ENCODE measurements around the gene TSKS. TPM values are rescaled to one million over a fixed set of nuclear protein-coding genes. Genes with fewer than 3 reads are reported as not detected.

The TSKS gene
- total RNA-seq, 1 experiment from 2014 or later, result 0.48 TPM

GRCh38 chr19:49758292-49758691, 4.8 kb downstream of the TSKS start:
- H3K4me1 Mint-ChIP-seq, result peaks cover 15% of the 10 kb centered on the region
- H3K9me3 Mint-ChIP-seq, result peaks cover 8% of the 10 kb centered on the region
- POLR2A ChIA-PET, result interaction anchor here (0.9 to 1.1 kb wide), 2 partner anchors 8 to 40 kb away, joined by 3 to 4 read pairs; partner anchors contain the start of gene AP2A1
- CTCF ChIA-PET, result interaction anchor here (0.9 to 1.5 kb wide), 7 partner anchors 12 to 188 kb away, joined by 3 to 8 read pairs (median 4); no protein-coding TSS in a partner anchor
- H3K36me3 Mint-ChIP-seq, result no peaks in the 10 kb centered on the region
- ATAC-seq, result no peak
- no peak for DNase-seq (ENCODE audit: low spot score)
- H3K27me3 Mint-ChIP-seq (ENCODE audit: low read depth), result peaks cover 20% of the 10 kb centered on the region
- TF ChIP-seq SP1 (CRISPR knock-in tag; conservative IDR thresholded peaks at IDR 0.05) (no peak), FOXP1 (CRISPR knock-in tag; IDR thresholded peaks at IDR 0.05; ENCODE audit: borderline replicate concordance) (no peak), ARID4B (CRISPR knock-in tag; IDR thresholded peaks at IDR 0.05; ENCODE audit: borderline replicate concordance) (no peak), ZNF512 (CRISPR knock-in tag; IDR thresholded peaks at IDR 0.05; ENCODE audit: borderline replicate concordance) (no peak), AR (CRISPR knock-in tag; IDR thresholded peaks at IDR 0.05) (no peak), ZNF317 (CRISPR knock-in tag; IDR thresholded peaks at IDR 0.05; ENCODE audit: borderline replicate concordance, low read depth) (no peak), NR3C1 (CRISPR knock-in tag; conservative IDR thresholded peaks at IDR 0.05; ENCODE audit: low read depth) (no peak), ERG (CRISPR knock-in tag; IDR thresholded peaks at IDR 0.05) (no peak), RELA (CRISPR knock-in tag; IDR thresholded peaks at IDR 0.05; ENCODE audit: borderline replicate concordance) (no peak), FOXJ3 (CRISPR knock-in tag; IDR thresholded peaks at IDR 0.05; ENCODE audit: borderline replicate concordance) (no peak), ATF3 (CRISPR knock-in tag; conservative IDR thresholded peaks at IDR 0.05) (no peak), ZNF232 (CRISPR knock-in tag; IDR thresholded peaks at IDR 0.05) (no peak)
- H3K4me3 Mint-ChIP-seq, result no peak overlapping the region
- no peak overlapping the region for H3K27ac Mint-ChIP-seq

GRCh38 chr19:49755956-49756355, 7.2 kb downstream of the TSKS start:
- POLR2A ChIA-PET, result no interaction called here
- H3K4me1 Mint-ChIP-seq, result peaks cover 12% of the 10 kb centered on the region
- TF ChIP-seq ATF1 (CRISPR knock-in tag; IDR thresholded peaks at IDR 0.05) (no peak), ZNF416 (CRISPR knock-in tag; IDR thresholded peaks at IDR 0.05) (no peak), CDX4 (CRISPR knock-in tag; IDR thresholded peaks at IDR 0.05; ENCODE audit: borderline replicate concordance) (no peak), NFATC4 (CRISPR knock-in tag; IDR thresholded peaks at IDR 0.05) (no peak), ATF6 (CRISPR knock-in tag; IDR thresholded peaks at IDR 0.05) (no peak)
- DNase-seq (ENCODE audit: low spot score) (no peak), ATAC-seq (no peak)
- H3K4me3 Mint-ChIP-seq, result no peak overlapping the region
- CTCF ChIA-PET, result interaction anchor here (1.2 kb wide), 1 partner anchor 10 kb away, joined by 4 read pairs; no protein-coding TSS in a partner anchor
- H3K27me3 Mint-ChIP-seq (ENCODE audit: low read depth), result peaks cover 20% of the 10 kb centered on the region
- 0 out of 2 replicates have a peak, but pooled peaks cover 4% of the 10 kb centered on the region for H3K36me3 Mint-ChIP-seq
- peaks cover 16% of the 10 kb centered on the region for H3K9me3 Mint-ChIP-seq
- no peak overlapping the region for H3K27ac Mint-ChIP-seq

Data from WTC11 (cell line).